RPMI8226 (cell line): ENCODE data around the gene ARSK.
"Not testable (repeated sequence)": the region's sequence is repeated elsewhere in the genome, so short reads cannot be mapped to it uniquely, and the experiment has no call there.

Source experiments
- DNase-seq: peaks from one replicate; pipeline ENCODE4 v3.0.0-alpha.2; 2015

Gene ARSK

GRCh38 chr5:95623706-95624105 is 68.8 kb downstream of the ARSK start:
- no peak for DNase-seq

GRCh38 chr5:95624368-95624767 is 69.5 kb downstream of the ARSK start:
- no peak for DNase-seq

- DNase-seq, result no peak
Measured at GRCh38 chr5:95626701-95627100, 71.8 kb downstream of the ARSK start.

- DNase-seq, result no peak
Measured at GRCh38 chr5:95627971-95628810, 73.3 kb downstream of the ARSK start.

GRCh38 chr5:95628933-95629332 is 74.0 kb downstream of the ARSK start:
- no peak for DNase-seq

- DNase-seq, result no peak
Measured at GRCh38 chr5:95630394-95630917, 75.6 kb downstream of the ARSK start.

- no peak for DNase-seq
Measured at GRCh38 chr5:95631255-95631958, 76.5 kb downstream of the ARSK start.

GRCh38 chr5:95631991-95632675 is 77.2 kb downstream of the ARSK start:
- DNase-seq, result peak; percentile 13

GRCh38 chr5:95632942-95633341 is 78.0 kb downstream of the ARSK start:
- DNase-seq, result not testable (repeated sequence)

- no peak for DNase-seq
Measured at GRCh38 chr5:95633671-95634070, 78.8 kb downstream of the ARSK start.

- DNase-seq, result no peak
Measured at GRCh38 chr5:95634081-95634480, 79.2 kb downstream of the ARSK start.

GRCh38 chr5:95638632-95639031 is 83.7 kb downstream of the ARSK start:
- no peak for DNase-seq

- DNase-seq, result no peak
Measured at GRCh38 chr5:95641741-95642220, 86.9 kb downstream of the ARSK start.

- DNase-seq, result no peak
Measured at GRCh38 chr5:95643152-95643551, 88.3 kb downstream of the ARSK start.

GRCh38 chr5:95644351-95645042 is 89.6 kb downstream of the ARSK start:
- DNase-seq, result peak; percentile 73

- DNase-seq, result not testable (repeated sequence)
Measured at GRCh38 chr5:95646226-95646568, 91.3 kb downstream of the ARSK start.

- peak; percentile 97 for DNase-seq
Measured at GRCh38 chr5:95646569-95647431, 91.9 kb downstream of the ARSK start, which contains the start of gene RFESD. TSS of gene RFESD (plus strand) at chr5:95646777. CDS start at chr5:95652272, 5,495 bp downstream.

GRCh38 chr5:95647886-95648860 is 93.3 kb downstream of the ARSK start:
- DNase-seq, result no peak

GRCh38 chr5:95649274-95649673 is 94.4 kb downstream of the ARSK start:
- DNase-seq, result no peak
